Islet precursor cell (in vitro differentiated cells): Measurements from ENCODE around the gene VCL.

ENCODE experiments used
- DNase-seq: peaks from one replicate; pipeline ENCODE4 v3.0.0-alpha.2; 2018

Gene VCL

DNA sequence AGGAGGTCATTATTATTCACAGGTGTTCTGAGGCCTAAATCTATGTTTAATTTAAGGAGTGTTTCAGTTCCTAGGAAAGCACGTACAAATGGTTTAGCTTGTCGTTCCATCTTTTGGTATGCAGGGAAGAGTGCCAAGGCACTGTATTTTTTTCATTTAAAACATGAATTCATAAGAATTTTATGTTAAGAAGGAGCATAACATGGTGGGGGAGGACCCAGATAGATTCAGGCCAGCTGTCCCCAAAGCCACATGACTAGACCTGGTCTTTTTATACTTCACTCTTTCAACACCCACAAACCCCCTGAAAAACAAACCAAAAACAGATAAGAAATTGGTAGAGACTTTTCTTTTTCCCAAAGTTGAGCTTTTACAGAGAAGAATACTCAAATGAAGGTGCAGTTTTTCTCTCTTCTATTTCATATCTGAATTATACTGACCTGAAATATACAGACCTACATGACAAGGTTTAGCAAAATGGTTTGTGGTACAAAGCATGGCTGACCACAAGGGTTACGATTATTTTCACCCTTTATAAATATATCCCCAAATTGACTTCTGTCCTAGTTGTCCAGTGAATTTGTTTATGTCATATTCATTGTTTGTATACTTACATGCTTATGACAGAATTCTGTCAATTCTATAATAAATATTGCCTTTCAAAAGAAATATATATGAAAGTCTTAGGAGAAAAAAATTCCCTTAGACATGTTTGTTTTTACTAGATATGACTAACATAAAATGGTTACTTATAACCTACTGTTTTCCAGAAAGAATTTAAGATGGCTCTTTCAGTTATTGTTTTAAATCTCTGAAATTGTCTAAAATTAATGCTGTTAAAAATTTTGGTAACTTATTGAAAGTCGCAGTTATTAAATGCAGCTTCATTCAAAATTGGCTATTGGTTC is 81.4 kb downstream of the VCL start:
- no peak for DNase-seq

DNA sequence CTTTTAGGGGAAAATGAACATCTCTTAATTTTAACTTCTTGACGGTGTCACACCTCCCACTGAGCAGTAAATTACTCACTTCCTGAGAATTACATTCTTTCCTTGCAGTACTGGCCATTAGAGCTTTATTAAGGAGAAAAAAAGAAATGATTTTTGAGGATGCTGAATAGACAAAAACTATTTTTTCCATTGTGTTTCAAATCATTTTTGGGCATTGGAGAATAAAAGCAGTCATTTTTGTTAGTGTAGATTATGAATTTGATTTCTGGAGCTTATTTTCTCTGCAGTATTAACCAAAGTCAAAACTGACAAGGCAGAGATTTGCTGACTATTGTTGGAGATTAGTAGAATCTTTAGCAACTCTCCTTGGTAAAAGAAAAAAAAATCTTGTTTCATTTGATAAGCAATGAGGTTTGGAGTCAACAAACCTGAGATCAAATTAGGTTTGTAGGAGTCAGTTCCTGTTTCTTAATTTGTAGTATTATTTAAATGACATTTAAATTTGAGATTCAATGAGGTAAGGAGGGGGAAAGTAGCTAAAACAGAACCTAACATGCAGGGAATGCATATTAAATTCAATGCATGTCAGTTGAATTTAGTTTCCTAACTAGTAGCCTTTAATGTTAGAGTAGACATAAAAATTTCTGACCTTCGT is 82.1 kb downstream of the VCL start:
- DNase-seq, result no peak

DNA sequence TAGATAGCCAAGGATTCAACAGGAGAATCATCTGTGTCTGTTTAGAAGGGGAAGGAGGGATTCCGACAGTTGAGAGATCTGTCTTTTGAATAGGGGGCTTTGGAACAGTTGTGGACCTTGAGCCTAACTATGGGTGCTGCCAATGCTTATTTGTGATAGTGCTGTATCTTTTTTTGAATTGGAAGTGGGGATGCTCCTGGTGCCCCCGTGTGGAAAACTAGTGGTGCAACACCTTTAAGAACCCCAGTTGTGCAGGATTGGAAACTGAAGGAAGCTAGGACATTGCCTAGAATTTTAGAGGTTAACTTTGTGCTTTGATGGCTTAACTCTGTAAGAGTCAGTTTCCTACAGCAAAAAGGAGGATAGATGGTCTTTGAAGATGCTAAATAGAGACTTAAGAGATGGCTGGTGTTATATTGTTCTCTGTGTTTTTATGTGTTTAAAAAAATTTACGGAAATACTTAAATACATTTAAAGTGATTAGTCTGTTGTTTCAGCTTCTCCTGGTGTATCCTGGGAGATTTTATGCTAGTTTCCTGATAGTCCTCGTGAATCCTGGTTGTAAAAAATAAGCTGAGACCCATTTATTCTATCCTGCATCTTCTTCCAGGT is 83.4 kb downstream of the VCL start:
- DNase-seq, result no peak

DNA sequence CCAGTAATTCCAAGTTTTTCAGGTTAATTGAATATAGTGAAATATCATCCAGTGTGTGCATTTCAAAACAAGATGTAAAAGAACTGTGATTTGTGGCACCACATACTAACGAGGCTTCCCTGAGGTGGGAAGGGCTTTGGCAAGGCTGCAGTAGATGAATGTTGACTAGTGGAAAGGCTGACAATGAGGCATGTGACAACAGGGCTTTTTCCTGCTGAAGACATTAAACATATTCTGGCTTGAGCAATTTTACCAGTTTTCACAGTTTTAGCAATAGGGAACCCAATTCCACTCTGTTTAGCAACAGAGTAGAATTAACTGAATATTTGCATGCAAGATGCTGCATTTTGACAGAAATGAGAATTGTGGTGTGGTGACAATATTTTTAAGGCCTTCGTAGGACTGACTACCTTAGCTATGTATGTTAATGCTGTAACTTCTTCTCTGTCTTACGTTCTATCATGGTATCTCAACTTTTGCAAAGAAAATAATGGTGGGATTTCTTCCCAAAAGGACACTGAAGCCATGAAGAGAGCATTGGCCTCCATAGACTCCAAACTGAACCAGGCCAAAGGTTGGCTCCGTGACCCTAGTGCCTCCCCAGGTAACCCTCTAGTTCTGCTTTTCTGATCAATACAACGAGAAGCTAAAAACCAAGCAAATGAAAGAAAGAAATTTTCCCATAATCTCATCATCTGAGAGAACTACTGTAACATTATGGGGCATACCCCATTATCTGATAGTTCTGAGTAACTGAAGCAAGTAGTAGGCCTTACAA is 84.2 kb downstream of the VCL start:
- DNase-seq, result no peak

DNA sequence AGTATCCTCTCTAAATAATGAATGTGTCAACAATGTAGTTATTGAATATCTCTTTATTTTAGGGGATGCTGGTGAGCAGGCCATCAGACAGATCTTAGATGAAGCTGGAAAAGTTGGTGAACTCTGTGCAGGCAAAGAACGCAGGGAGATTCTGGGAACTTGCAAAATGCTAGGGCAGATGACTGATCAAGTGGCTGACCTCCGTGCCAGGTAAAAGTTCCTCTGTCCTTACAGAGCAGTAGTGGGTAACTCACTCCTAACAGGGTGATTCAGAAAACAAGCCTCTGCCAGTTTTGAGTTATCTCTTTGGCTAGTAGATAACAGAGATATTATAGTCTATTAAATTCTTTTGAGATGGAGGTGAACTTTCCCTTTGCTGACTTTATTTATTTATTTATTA is 85.4 kb downstream of the VCL start:
- DNase-seq, result no peak

DNA sequence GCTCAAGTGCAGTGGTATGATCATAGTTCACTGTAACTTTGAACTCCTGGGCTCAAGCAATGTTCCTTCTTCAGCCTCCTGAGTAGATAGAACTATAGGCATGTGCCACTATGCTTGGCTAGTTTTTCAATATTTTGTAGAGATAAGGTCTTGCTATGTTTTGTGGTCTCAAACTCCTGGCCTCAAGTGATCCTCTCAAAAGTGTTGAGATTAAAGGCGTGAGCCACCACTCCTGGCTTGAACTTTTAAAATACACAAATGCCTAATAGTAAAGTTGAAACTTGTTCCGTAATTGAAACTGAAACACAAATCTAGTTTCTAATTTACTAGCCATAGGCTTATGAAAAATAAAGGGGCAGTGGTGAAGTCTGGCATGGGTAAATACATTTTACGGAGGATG is 87.0 kb downstream of the VCL start:
- no peak for DNase-seq

DNA sequence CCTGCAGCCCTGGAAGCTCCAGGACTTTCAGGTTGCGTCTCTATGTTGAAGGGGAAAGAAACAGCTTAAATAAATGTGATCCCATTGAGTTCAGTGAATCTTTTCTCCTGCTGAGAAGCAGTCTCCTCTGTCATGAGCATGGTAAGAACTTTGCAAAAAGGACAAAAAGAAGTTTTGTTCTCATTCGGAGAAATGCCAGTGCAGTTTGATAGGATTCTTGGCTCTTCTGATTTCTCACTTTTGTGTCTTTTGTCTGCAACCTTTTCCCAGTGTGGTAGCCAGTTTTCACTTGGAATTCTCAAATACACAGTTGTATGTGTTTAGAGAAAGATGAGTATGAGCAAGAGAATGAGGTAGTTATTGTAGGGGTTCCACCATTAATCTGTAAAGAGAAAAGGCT is 88.4 kb downstream of the VCL start:
- no peak for DNase-seq

DNA sequence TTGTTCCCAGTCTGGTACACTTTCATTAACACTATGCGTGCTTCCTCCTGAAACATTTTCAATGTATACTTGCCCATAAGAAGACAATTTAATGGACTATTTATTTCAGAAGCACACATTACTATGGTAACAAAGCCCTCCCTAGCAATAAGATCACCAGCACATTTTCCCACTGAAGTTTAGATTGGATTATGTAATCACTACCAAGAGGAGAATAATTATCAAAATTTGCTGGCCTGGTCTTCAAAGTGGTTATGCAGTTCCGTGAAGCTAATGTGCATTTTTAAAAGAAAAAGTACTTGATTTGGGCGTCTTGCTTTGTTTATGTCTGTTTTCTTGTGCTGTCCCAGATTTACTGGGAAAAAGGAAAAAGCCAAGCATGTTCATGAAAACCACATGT is 90.8 kb downstream of the VCL start:
- no peak for DNase-seq

DNA sequence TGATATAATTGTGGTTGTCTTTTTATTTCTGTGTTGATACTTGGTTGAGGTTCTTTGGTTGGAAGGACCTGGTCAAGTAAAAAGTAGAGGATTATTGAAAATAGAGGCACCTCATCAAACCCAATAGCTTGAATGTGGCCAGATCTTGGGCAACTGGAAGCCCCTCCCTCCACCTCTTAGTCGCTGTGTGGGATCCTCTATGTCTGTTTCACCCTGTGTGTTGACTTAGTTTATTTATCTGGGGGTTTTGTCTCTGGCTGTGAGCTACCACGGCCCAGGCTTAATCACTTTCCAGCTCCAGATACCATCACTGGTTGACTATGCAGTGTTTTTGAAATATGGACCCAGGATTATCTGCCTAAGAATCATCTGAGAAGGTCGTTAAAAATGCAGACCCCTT is 94.5 kb downstream of the VCL start:
- no peak for DNase-seq

DNA sequence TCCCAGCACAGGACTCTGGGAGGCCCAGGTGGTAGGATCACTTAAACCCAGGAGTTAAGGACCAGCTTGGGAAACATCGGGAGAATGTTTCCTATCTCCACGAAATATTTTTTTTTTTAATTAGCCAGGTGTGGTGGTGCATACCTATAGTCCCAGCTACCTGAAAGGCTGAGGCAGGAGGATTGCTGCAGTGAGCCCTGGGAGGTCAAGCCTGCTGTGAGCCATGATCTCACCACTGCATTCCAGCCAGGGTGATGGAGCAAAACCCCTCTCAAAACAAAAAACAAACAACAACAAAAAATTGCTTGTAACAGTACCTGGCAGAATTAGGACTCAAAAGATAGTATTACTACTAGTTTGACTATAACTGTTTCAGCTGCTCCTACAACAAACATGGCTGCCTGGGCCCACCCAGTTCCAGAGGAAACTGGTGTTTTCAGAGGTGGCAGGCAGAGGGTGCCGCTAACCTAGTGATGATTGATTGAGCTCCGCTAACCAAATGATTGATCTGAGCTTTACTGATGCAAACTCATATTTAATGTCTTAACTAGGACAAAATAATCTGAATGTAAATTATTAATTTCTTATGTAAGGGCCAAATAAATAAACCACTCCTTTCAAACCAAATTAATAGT is 95.7 kb downstream of the VCL start:
- no peak for DNase-seq

DNA sequence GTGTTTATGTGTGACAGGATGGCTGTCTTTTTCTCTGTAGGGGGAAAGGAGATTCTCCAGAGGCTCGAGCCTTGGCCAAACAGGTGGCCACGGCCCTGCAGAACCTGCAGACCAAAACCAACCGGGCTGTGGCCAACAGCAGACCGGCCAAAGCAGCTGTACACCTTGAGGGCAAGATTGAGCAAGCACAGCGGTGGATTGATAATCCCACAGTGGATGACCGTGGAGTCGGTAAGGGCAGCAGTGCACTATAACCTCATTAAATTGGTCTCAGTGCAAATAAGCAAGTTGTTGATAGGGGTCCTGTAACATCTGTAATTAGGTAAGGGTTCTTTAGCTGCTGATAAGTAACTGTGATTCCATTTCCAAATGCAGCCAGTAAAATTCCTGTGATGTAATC is 96.3 kb downstream of the VCL start:
- no peak for DNase-seq

DNA sequence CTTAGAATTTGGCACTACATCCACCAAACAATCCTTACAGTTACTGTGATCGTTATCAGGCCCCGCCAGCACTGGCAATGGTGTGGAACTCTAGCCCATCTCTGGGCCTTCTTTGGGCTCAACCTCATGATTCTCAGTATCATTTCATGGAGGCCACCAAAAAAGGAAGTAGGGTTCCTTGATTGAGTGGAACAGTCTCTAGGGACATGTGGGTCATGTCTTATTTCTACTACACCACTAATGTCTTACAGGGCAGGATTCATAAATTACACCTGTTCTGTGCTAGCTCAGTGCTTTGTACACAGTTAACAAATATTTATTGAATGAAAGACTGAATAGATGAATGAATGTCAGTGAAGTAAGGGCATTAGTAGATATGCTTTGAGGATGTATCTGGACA is 98.9 kb downstream of the VCL start:
- DNase-seq, result no peak

DNA sequence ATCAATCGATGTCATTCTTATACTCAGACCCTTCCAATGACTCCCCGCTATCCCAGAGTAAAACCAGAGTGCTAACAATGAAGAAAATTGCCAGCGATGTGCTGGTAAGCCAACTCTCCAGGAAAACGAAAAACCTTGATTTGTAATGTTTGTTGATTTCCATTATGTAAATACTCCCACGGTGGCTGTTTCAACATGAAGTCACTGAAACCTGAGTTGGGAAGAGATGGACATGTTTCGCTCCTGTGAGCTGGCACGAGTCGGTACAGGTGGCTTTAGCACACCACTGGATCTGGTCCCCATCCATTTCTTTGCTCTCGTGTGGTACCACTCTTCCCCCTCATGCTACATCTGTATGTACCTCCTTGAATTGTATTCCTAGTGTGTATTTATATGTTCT is 99.9 kb downstream of the VCL start:
- DNase-seq, result no peak

DNA sequence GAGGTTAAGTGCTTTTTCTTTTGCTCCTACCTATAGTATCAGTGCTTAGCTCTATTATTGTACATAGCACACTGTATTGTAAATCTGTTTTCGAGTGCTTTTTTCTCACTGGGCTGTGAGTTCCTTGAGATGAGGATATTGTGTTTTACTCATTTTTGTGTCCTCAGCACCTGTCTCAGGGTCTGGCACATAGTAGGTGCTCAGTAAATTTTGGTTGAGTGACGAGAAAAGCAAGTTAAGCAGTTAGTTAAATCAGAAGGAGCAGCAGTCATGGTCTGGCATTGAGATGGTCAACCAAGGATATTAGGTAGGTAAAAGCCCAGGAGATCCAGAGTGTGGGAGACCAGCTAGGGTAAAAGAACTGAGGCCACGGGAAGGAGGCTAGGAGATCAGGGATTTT is 101.5 kb downstream of the VCL start:
- no peak for DNase-seq

DNA sequence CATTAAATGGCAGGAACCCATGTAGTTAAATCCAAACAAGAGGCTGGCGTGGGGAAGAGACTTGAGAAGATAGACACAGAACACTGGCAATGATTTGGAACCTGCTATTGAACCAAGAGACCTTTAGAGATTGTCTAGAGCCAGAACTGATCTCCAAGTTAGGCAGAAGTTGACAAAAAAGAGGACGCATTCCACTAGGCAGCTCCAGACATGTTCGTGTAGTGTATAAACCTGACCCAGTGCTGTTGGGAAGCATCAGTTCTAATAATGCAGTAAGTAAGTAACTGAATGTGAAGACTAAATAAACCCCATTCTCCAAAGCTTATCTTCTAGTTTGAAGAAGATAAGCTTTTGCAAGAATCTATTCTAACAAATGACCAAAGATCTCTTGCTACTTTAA is 101.9 kb downstream of the VCL start:
- no peak for DNase-seq

DNA sequence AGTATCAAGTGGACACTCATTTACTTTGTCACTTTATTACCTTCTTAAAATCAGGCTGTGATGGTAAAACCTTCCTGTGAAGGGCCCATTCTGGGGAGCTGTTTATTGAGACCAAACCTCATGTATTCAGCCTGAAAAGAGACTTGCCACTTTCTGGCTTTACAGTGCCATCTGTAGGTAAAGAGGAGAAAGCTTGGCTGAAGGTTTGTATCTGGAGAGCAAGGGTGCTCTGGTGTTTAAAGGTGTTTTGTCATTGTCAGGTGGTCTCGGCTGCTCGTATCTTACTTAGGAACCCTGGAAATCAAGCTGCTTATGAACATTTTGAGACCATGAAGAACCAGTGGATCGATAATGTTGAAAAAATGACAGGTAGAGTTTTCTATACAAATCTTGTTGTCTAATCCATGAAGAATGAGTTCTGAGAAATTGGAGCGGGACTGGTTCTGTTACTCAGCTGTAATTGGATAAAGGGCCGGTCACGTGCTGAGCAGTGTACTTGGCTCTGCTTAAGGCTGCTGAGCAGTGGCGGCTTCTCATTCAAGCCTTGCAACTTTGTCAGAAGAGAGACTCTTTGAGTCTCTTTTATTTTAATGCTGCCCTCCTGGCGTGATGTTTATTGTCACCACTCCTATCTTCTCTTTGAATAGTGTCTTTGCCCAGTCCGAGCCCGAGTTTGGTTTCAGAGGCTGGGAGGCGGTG is 105.8 kb downstream of the VCL start:
- no peak for DNase-seq

DNA sequence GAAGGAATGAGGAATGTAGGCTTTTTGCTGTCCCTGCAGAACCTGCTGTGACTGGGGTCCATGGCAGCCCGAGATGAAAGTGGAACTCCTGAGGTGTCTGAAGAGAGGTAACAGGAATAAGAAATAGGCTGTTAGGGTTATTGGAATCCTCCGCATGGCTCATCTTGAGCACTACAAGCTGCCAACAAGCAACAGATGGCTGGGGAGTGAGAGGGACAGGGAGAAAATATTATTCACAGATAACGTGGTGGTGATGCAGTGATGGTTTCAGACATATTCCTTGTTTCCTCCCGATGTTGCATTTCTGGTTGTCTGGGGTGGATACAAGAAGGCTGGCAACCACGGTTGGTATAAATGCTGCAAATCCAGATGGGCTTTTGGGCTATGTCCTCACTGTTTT is 106.6 kb downstream of the VCL start:
- no peak for DNase-seq

DNA sequence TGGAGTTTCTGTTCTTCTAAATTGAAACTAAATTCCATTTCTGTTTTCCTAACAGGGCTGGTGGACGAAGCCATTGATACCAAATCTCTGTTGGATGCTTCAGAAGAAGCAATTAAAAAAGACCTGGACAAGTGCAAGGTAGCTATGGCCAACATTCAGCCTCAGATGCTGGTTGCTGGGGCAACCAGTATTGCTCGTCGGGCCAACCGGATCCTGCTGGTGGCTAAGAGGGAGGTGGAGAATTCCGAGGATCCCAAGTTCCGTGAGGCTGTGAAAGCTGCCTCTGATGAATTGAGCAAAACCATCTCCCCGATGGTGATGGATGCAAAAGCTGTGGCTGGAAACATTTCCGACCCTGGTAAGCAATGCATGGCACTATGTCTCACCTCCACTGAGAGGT is 107.1 kb downstream of the VCL start:
- DNase-seq, result no peak

DNA sequence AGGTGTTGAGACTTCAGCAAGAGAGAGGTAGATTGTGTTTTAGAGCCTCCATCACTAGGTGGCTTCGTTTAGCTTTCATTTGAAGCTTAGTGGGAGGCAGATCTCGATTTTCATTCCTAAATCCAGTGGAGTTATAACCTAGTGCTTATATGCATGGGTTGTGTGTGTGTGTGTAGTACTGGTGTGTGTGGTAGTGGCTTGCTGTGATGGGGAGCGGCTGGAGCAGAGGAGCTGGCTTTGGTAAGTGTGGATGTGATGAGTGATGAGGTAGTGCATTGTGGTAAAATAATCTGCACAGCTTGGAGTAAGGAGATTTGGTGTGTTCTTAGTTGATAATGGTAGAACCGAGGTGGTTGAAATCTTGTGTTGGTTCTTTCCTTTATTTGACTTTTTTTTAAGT is 109.5 kb downstream of the VCL start:
- DNase-seq, result no peak

DNA sequence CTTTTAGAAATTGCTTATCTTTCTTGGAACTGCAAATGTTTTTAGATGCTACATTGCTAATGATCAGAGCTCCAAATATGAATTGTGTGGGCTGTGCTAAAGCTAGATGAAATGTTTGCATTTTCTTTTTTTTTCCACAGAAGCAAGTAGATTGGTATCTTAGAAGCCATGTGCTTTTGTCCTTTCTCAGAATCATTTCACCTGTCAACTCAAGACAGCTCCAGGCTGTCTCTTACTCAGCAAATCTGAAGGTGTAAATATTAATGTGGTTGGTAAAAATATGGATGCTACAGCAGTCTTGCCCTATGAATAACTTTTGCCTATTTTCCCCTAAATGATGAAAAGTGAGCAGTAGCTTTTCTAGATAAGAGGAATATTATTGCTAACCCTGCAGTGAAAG is 111.5 kb downstream of the VCL start:
- DNase-seq, result no peak

DNA sequence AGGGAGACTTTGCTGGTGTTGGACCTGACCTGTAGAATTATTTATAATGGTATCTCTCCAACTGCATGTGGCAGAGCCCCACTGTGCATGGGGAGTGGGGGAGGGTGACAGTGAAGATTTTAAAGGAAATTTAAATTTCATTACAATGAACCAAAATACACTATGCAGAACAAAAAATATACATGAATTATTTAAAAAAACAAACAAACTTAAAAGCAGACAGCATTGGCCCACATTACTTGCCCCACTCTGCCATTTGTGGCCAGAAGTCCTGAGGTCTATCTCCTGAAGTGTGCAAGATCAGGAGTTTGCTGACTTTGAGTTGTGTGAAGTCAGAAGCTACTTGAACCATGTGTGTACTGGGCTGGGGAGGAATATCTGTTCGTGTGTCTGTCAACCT is 112.2 kb downstream of the VCL start:
- DNase-seq, result no peak

DNA sequence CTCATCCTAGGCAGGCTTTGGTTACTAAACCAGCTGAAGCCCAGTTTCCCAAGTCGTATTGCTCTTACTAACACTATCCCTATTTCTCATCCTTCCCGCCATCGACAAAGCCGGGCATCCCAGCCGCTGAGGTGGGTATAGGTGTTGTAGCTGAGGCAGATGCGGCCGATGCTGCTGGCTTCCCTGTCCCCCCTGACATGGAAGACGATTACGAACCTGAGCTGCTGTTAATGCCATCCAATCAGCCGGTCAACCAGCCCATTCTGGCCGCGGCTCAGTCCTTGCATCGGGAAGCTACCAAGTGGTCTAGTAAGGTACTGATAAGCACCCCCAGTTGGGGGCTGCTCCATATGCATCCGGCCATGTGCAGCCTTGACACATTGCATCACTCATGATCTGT is 113.9 kb downstream of the VCL start:
- DNase-seq, result no peak
